Ishikawa (cell line): ENCODE results near the gene NIP7.

Experiments used
- CEBPB ChIP-seq: IDR thresholded peaks from 2 replicates; pipeline ENCODE4 v1.6.1; 2012
- CREB1 ChIP-seq: IDR thresholded peaks from 2 replicates; pipeline ENCODE4 v1.6.1; 2012; ENCODE audit warnings: low read depth
- EGR1 ChIP-seq: IDR thresholded peaks from 2 replicates; pipeline ENCODE4 v1.6.1; 2012
- EP300 ChIP-seq: IDR thresholded peaks from 2 replicates; pipeline ENCODE4 v1.6.1; 2012; ENCODE audit warnings: borderline replicate concordance
- RAD21 ChIP-seq: IDR thresholded peaks from 2 replicates; pipeline ENCODE4 v1.6.1; 2012; ENCODE audit warnings: low read depth
- TAF1 ChIP-seq: IDR thresholded peaks from 2 replicates; pipeline ENCODE4 v1.6.1; 2012; ENCODE audit warnings: low read depth, mild to moderate bottlenecking
- YY1 ChIP-seq: IDR thresholded peaks from 2 replicates; pipeline ENCODE4 v1.6.1; 2012; ENCODE audit warnings: low read depth
- TF ChIP-seq, protein P1 (sequence below): IDR thresholded peaks from 2 replicates; pipeline ENCODE4 v1.6.1; 2012; ENCODE audit warnings: low read depth, mild to moderate bottlenecking
- TF ChIP-seq, protein P2 (sequence below): IDR thresholded peaks from 2 replicates; pipeline ENCODE4 v1.6.1; 2012
- TF ChIP-seq, protein P3 (sequence below): IDR thresholded peaks from 2 replicates; pipeline ENCODE4 v1.6.1; 2012

DNA sequence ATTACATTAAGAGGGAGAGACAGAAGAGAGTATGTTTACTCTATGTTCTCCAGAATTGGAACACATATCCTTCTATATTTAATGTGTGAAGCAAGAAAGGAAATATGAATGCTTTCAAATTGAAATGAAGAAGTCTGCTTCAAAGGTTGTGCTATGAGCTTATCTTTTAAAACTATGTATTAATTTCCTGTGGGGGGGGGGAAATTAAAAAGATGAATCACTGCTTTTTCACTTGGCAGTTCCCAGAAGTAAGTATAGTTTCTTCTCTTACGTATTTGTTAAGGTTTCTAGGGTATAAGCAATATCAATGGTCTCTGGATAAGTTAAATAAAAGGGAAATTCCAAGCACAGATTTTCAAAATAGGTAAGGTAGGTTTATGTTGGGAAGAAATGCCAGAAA, 39.2 kb downstream of the NIP7 start:
- TF ChIP-seq RAD21 (no peak), EP300 (no peak), CREB1 (no peak), CEBPB (no peak), TAF1 (no peak), EGR1 (no peak), YY1 (no peak)
- TF ChIP-seq, protein P1, sequence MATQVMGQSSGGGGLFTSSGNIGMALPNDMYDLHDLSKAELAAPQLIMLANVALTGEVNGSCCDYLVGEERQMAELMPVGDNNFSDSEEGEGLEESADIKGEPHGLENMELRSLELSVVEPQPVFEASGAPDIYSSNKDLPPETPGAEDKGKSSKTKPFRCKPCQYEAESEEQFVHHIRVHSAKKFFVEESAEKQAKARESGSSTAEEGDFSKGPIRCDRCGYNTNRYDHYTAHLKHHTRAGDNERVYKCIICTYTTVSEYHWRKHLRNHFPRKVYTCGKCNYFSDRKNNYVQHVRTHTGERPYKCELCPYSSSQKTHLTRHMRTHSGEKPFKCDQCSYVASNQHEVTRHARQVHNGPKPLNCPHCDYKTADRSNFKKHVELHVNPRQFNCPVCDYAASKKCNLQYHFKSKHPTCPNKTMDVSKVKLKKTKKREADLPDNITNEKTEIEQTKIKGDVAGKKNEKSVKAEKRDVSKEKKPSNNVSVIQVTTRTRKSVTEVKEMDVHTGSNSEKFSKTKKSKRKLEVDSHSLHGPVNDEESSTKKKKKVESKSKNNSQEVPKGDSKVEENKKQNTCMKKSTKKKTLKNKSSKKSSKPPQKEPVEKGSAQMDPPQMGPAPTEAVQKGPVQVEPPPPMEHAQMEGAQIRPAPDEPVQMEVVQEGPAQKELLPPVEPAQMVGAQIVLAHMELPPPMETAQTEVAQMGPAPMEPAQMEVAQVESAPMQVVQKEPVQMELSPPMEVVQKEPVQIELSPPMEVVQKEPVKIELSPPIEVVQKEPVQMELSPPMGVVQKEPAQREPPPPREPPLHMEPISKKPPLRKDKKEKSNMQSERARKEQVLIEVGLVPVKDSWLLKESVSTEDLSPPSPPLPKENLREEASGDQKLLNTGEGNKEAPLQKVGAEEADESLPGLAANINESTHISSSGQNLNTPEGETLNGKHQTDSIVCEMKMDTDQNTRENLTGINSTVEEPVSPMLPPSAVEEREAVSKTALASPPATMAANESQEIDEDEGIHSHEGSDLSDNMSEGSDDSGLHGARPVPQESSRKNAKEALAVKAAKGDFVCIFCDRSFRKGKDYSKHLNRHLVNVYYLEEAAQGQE, result no peak
- TF ChIP-seq, protein P2, sequence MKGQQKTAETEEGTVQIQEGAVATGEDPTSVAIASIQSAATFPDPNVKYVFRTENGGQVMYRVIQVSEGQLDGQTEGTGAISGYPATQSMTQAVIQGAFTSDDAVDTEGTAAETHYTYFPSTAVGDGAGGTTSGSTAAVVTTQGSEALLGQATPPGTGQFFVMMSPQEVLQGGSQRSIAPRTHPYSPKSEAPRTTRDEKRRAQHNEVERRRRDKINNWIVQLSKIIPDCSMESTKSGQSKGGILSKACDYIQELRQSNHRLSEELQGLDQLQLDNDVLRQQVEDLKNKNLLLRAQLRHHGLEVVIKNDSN, result no peak
- TF ChIP-seq, protein P3, sequence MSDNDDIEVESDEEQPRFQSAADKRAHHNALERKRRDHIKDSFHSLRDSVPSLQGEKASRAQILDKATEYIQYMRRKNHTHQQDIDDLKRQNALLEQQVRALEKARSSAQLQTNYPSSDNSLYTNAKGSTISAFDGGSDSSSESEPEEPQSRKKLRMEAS, result no peak
